Esophagus muscularis mucosa (tissue), 4 donors: ENCODE results near the gene NKTR. TPM values are rescaled to one million over a fixed set of nuclear protein-coding genes. Genes with fewer than 3 reads are reported as not detected.
A peak's percentile ranks its signal among the peaks of the same experiment; 100 is the strongest.

Experiments used
- DNase-seq: peaks from one replicate; pipeline ENCODE4 v3.0.0-alpha.2; 2017; ENCODE audit errors: extremely low spot score
- H3K27ac ChIP-seq, 4 donors: fragments of 200-600 bp; sonication (generic); replicated peaks in 1 of 4; 1 replicate in 3 of 4; 2 replicates in 1 of 4; pipeline ENCODE4 v1.5.1; 2016 to 2019; ENCODE audit warnings: mild to moderate bottlenecking in 1 of 4
- H3K27me3 ChIP-seq, 4 donors: fragments of 200-600 bp; sonication (generic); one replicate each; pipeline versions ENCODE4 v1.5.1 to v1.6.0; 2016 to 2019
- H3K36me3 ChIP-seq, 4 donors: fragments of 200-600 bp; sonication (generic); one replicate each; pipeline ENCODE4 v1.5.1; 2016 to 2019
- H3K4me1 ChIP-seq, 4 donors: fragments of 200-600 bp; sonication (generic); one replicate each; pipeline ENCODE4 v1.5.1; 2016 to 2019
- H3K4me3 ChIP-seq, 4 donors: fragments of 200-600 bp; sonication (generic); 1 replicate in 2 of 4; 2 replicates in 2 of 4; pipeline ENCODE4 v1.5.1; 2016 to 2019; ENCODE audit warnings: mild to moderate bottlenecking in 4 of 4, moderate library complexity in 1 of 4
- H3K9me3 ChIP-seq, 4 donors: fragments of 200-600 bp; sonication (generic); 1 replicate in 3 of 4; 2 replicates in 1 of 4; pipeline ENCODE4 v1.5.1; 2016 to 2019
- CTCF ChIP-seq, 3 experiments: fragments of 200-600 bp in 2 of 3; fragments of 450-650 bp in 1 of 3; sonication (generic) in 2 of 3; IDR thresholded peaks; one replicate each; pipeline ENCODE4 v1.5.1; 2017 to 2019; ENCODE audit warnings: antibody characterized with exemption in 3 of 3, mild to moderate bottlenecking in 2 of 3, moderate library complexity in 1 of 3
- EP300 ChIP-seq: sonication (generic); formaldehyde crosslinking; IDR thresholded peaks from one replicate; pipeline ENCODE4 v1.6.1; 2017; ENCODE audit warnings: antibody characterized with exemption
- POLR2A ChIP-seq: fragments of 450-650 bp; IDR thresholded peaks from one replicate; pipeline ENCODE4 v1.6.1; 2017; ENCODE audit warnings: antibody characterized with exemption, moderate library complexity, mild to moderate bottlenecking, low read depth
- POLR2AphosphoS5 ChIP-seq, 2 donors: sonication (generic); formaldehyde crosslinking; IDR thresholded peaks; one replicate each; pipeline ENCODE4 v1.6.1; 2017; ENCODE audit warnings: antibody characterized with exemption in 2 of 2
- WGBS: methylation state at CpG from one replicate; pipeline ENCODE4 v1.1.5; 2018; 5-methylcytosine and 5-hydroxymethylcytosine counted together
- intact Hi-C: fragments of 100-400 bp; cut with DNase I; formaldehyde crosslinking; loops from one replicate; pipeline ENCODE4 v1.15.1; 2023
- total RNA-seq, 4 donors: library from RNA; depleted of rRNA; stranded (reverse); fragments of >200 nt; gene quantifications; one replicate each; pipeline versions ENCODE4 v1.1.0 to v1.2.1, GENCODE V29; 2016

Gene NKTR
- total RNA-seq, 4 donors from 2014 or later = 24.7 to 73.1 (median 36.0) TPM

- DNase-seq = no peak
- intact Hi-C loops = loop anchor here (5.0 kb wide), 2 partner anchors 49 to 144 kb away; partner anchors contain the start of gene ZBTB47
- Histone ChIP-seq H3K9me3 (peaks cover 0 to 7% (median 3%) of the 10 kb centered on the region in 4 donors), H3K27me3 (no peaks in the 10 kb centered on the region), H3K36me3 (peaks cover 0 to 4% (median 1%) of the 10 kb centered on the region in 4 donors), H3K4me3 (no peak overlapping the region), H3K4me1 (peaks cover 28 to 55% (median 51%) of the 10 kb centered on the region in 4 donors), H3K27ac (peak overlapping the region in 3 of 4 donors; percentile 15 to 99 (median 97))
- 100% methylated on average over 1 of the region's 1 CpG for whole genome bisulfite sequencing
- TF ChIP-seq EP300 (no peak), CTCF (IDR thresholded peaks at IDR 0.05) (no peak), POLR2AphosphoS5 (IDR thresholded peaks at IDR 0.05) (no peak), POLR2A (no peak)
Observed at GRCh38 chr3:42602961-42603360, 2.5 kb downstream of the NKTR start.

GRCh38 chr3:42605546-42606173 is 5.2 kb downstream of the NKTR start:
- Histone ChIP-seq H3K36me3 (peaks cover 0 to 11% (median 1%) of the 10 kb centered on the region in 4 donors), H3K27ac (peak overlapping the region in 3 of 4 donors; percentile 16 to 44 (median 36)), H3K4me1 (peaks cover 39 to 74% (median 66%) of the 10 kb centered on the region in 4 donors), H3K9me3 (peaks cover 0 to 7% (median 3%) of the 10 kb centered on the region in 4 donors), H3K27me3 (no peaks in the 10 kb centered on the region), H3K4me3 (no peak overlapping the region)
- intact Hi-C loops = no loop called here
- no peak for DNase-seq
- TF ChIP-seq CTCF (IDR thresholded peaks at IDR 0.05) (no peak), POLR2AphosphoS5 (IDR thresholded peaks at IDR 0.05) (no peak), POLR2A (no peak)
- WGBS = 60% methylated on average over 5 of the region's 5 CpGs

- intact Hi-C loops = no loop called here
- Histone ChIP-seq H3K4me3 (no peak overlapping the region), H3K36me3 (peaks cover 0 to 11% (median 1%) of the 10 kb centered on the region in 4 donors), H3K27me3 (no peaks in the 10 kb centered on the region), H3K4me1 (peaks cover 48 to 82% (median 73%) of the 10 kb centered on the region in 4 donors), H3K9me3 (peaks cover 0 to 7% (median 3%) of the 10 kb centered on the region in 4 donors), H3K27ac (peak overlapping the region; percentile 41 to 66 (median 60))
- WGBS = 16% methylated on average over 5 of the region's 5 CpGs
- DNase-seq = peak; percentile 92
- TF ChIP-seq EP300 = no peak
- peak in 1 of 2 donors; percentile 19 for TF ChIP-seq POLR2AphosphoS5 (IDR thresholded peaks at IDR 0.05)
Observed at GRCh38 chr3:42608581-42608980, 8.1 kb downstream of the NKTR start.

GRCh38 chr3:42610976-42611375 is 10.5 kb downstream of the NKTR start:
- Histone ChIP-seq H3K4me3 (no peak overlapping the region), H3K4me1 (peaks cover 50 to 89% (median 73%) of the 10 kb centered on the region in 4 donors), H3K9me3 (no peaks in the 10 kb centered on the region), H3K36me3 (peaks cover 0 to 11% (median 0%) of the 10 kb centered on the region in 4 donors), H3K27me3 (no peaks in the 10 kb centered on the region), H3K27ac (peak overlapping the region; percentile 49 to 67 (median 62))
- WGBS = 88% methylated on average over 1 of the region's 1 CpG
- DNase-seq = no peak
- intact Hi-C loops = no loop called here
- TF ChIP-seq CTCF (IDR thresholded peaks at IDR 0.05) = no peak
- TF ChIP-seq POLR2A = no peak
- TF ChIP-seq EP300 = no peak
- TF ChIP-seq POLR2AphosphoS5 (IDR thresholded peaks at IDR 0.05) = no peak

GRCh38 chr3:42612217-42612616 is 11.7 kb downstream of the NKTR start:
- Histone ChIP-seq H3K9me3 (no peaks in the 10 kb centered on the region), H3K4me3 (no peak overlapping the region), H3K27me3 (no peaks in the 10 kb centered on the region), H3K4me1 (peaks cover 52 to 93% (median 72%) of the 10 kb centered on the region in 4 donors), H3K27ac (peak overlapping the region; percentile 49 to 67 (median 62)), H3K36me3 (peaks cover 0 to 7% (median 0%) of the 10 kb centered on the region in 4 donors)
- DNase-seq = no peak
- TF ChIP-seq CTCF (IDR thresholded peaks at IDR 0.05) (no peak), EP300 (no peak), POLR2A (no peak), POLR2AphosphoS5 (IDR thresholded peaks at IDR 0.05) (no peak)
- intact Hi-C loops = no loop called here
- 71% methylated on average over 1 of the region's 1 CpG for WGBS
